GM19035 (cell line): ENCODE results near the gene SLC6A8.
"Not testable (repeated sequence)": the region's sequence is repeated elsewhere in the genome, so short reads cannot be mapped to it uniquely, and the experiment has no call there.

Source experiments
- ATAC-seq: cut with Tn5 transposase; IDR thresholded peaks from one replicate; pipeline ENCODE4 v1.9.1; 2021; ENCODE audit not compliant: unreplicated experiment

SLC6A8 gene

GRCh38 chrX:153671589-153672530, 15.9 kb upstream of the SLC6A8 start:
- no peak for ATAC-seq

DNA sequence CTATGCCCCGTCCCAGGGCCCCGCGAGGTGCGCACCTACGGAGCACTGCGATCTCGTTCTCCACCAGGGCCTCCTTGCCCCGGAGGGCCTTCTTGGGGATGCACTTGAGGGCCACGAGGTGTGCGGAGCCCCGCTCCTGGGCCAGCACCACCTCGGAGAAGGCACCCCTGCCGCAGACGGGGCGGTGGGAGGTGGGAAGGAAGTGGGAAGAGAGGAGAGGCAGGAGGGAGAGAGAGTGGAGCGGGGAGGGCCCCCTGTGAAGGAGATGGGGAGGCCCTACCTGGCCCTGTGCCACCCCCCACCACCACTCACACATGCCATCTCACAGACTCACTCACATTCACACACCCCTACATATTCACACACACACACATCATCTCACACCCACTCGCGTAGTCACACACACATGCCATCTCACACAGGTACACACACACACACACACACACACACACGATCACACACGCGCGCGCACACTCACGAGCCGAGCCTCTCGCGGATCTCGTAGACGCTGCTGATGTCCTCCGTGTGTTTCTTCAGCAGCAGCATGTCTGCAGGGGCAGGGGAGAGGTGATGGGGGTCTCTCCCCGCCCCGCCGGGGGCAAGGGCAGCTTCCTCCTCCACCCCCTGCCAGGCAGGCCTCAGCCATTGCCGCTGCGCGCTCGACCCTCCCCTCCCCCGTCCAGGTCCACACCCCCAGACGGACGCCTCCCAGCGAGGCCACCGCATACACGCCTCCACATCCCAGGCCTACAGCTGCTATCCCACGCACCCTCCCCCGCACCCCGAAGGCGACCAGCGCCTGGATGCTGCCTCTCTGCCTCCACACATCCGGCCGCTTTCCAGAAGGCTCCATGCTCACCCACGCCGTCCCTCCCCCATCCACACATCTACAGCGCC, 14.9 kb upstream of the SLC6A8 start:
- ATAC-seq = no peak

- ATAC-seq = no peak
These were observed 14.1 kb upstream of the SLC6A8 start, which contains the start of gene PNCK for GRCh38 chrX:153673428-153674218. Gene PNCK (minus strand): TSS chrX:153673813. CDS start chrX:153673076, 737 bp downstream.

DNA sequence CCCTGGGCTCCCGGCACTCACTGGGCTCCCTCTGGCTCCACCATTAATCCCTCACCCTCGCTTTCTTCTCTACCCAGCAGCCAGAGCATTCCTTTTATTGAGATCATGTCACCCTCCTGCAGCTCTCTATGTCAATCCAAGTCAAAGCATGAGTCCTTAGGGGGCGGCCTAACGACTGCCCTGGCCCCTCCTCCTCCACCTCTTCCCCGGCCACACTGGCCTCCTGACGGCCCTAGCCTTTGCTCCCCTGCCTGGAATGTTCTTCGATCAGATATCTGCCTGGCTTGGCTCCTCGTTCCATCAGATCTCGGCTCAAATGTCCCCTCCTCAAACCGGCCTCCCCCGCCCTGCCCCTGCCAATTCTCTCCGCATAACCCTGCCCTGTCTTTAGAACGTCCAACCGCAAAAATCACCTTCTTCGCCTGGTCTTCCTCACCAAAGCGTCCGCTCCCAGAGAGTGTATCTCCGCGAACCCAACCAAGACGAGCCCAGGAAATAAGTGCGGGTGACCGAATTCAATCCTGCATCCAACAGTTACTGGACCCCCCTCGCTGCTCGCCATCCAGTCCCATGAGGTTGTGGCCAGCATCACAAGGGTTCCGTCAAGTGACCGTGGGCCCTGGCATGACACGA, 13.4 kb upstream of the SLC6A8 start:
- no peak for ATAC-seq

GRCh38 chrX:153681175-153681574, 6.6 kb upstream of the SLC6A8 start:
- ATAC-seq = no peak

DNA sequence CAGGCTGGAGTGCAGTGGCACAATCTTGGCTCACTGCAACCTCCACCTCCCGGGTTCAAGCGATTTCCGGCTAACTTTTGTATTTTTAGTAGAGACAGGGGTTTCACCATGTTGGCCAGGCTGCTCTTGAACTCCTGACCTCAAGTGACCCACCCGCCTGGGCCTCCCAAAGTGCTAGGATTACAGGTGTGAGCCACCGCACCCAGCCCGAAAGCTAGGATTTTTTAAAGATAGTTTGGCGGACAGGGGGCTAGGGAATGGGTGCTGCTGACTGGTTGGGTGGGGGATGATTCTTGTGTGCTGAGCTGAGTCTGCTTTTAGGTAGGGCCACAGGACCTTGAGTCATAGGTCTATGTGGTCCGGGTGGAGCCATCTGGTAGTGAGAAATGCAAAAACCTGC, 4.2 kb upstream of the SLC6A8 start:
- not testable (repeated sequence) for ATAC-seq

- no peak for ATAC-seq
These were observed 3.1 kb upstream of the SLC6A8 start for GRCh38 chrX:153684467-153685155.

DNA sequence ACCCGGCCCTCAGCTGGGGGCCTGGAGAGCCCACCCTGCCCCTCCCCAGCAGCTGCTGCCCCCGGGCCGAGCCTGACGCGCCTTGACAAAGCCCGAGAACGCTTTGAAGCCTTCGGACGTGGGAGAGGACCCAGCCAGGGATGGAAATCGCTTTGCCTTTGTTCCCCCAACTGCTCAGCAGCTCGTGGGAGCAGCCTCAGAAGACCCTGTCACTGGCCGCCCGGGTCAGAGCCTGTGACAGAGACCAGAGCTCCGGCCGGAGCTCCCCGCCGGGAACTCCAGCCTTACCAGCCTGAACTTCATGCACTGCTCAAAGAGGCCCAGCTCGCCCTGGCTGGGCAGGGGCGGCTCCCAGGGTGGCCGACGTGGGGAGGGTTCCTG, 2.6 kb upstream of the SLC6A8 start:
- no peak for ATAC-seq

DNA sequence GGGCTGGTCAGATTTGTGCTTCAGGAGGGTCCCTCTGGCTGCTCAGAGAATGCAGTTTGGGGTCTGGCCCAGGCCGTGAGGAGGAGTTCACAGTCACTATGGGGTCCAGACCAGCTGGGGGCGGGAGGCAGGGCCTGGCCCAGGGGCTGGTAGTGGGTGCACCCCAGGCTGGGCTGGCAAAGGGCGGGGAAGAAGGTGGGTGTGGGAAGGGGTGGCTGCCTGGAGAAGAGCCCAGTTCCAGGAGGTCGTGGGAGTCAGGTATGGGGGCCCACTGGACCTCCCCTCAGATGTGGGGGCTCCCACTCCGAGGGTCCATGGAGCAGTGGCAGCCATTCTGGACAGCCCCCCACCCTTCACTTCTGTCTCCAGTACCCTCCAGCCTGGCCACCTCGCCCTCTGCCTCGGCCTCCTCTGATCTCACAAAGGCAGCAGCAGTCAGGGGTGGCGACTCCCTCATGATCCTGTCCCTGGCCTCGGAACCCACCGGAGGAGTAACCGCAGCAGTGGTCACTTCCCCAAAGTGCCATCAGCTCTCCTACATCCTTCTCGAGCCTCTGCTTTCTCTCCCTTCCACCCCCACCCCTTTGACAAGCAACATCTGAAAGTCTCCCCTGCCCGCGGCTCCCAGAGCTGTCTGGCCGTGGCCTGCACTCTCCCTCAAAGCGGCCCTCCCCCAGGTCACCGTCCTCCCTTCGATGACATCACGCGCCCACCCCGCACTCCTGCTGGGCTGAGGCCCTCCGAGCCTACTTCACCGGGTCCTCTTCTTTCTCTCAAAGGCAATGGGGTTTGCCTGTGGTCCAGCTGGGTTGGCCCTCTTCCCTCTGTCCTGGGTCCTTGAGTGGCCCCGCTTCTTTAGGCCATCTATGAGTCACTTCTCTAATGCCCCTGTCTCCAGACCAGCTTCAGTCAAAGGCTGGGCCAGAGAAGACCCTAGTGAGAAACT, 1.7 kb upstream of the SLC6A8 start:
- ATAC-seq = no peak

- no peak for ATAC-seq
These were observed 1.0 kb upstream of the SLC6A8 start for GRCh38 chrX:153686711-153687110.

DNA sequence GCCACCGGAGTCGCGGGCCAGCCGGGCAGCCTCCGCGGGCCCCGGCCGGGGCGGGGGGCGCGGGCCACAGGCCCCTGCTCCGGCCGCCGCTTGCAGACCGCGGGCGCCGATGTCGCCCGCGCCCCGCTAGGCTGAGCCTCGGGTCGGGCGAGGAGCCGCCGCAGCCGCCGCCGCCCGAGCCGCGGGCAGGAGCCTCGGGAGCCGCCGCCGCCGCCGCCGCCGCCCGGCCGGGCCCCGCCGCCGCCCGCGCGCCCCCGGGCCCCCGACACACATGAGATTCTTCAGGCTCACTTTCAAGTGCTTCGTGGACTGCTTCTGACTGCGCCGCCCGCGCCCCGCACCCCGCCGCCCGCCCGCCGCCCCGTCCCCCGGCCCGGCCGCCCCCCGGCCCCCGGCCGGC, 345 bp downstream of the SLC6A8 start:
- no peak for ATAC-seq

GRCh38 chrX:153688506-153688905, 780 bp downstream of the SLC6A8 start:
- no peak for ATAC-seq

DNA sequence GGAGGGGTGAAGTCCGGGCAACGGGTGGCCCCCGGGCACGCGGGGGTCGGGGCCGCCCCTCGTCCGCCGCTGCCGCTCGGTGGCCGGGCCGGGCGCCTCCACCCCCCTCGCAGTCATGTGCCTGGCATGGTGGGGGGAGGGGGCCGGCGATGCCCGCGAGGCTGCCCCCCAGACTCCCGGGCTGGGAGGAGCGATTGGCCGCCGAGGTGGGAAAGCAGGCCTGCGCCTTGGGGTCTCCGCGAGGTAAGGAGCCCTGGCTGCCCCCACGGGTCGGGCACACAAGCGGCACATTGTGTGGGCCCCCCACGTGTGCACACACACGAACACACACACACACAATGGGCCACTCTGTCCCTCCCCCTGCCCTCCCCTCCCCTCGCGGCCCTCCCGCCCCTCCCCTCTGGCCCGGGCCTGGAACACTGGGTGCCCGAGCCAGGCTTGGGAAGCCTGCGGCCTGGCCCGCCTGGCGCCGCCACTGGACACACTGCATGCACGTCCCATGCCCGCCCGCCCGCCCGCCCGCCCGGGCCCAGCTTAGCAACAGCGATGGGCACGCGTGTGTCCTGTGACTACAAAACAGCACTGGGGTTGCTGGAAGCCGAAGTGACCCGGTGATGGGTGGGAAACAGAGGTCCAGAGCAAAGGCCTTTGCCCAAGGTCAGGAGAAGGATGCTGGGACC, 1.3 kb downstream of the SLC6A8 start:
- ATAC-seq = no peak

DNA sequence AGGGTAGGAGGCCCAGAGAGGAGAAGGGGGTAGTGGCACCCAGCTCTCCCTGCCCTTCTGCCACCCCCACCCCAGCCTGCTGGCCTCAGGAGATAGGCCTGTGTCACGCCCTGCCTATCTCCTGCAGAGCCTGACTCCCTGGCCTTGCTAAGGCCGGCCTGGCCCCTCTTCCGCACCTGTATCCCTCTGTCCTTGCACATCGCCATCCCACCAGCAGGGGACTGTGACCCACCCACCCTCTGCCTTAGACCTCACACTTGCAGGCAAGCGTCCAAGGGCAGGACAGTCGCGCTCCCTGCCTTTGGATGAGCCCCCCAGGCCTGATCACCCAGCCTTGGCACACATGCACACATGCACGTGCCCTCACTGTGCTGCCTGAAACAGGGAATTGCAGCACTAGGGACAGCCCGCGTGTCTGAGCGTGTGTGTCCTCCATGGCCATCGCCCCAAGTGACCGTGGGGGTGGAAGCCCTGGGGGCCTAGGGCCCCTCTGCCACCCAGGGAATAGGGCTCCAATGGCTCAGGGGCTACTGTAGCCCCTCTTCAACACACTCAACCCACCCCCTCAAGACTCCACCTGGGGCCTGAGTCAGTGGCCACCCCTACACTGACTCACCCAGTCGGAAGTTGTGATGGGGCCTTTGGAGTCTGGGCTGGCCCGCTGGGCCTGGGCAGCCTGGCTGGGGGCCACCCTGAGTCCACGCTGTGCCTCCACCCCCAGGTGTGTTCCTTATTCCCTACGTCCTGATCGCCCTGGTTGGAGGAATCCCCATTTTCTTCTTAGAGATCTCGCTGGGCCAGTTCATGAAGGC, 2.1 kb downstream of the SLC6A8 start:
- ATAC-seq = no peak

- no peak for ATAC-seq
These were observed 2.7 kb downstream of the SLC6A8 start for GRCh38 chrX:153690466-153690865.

DNA sequence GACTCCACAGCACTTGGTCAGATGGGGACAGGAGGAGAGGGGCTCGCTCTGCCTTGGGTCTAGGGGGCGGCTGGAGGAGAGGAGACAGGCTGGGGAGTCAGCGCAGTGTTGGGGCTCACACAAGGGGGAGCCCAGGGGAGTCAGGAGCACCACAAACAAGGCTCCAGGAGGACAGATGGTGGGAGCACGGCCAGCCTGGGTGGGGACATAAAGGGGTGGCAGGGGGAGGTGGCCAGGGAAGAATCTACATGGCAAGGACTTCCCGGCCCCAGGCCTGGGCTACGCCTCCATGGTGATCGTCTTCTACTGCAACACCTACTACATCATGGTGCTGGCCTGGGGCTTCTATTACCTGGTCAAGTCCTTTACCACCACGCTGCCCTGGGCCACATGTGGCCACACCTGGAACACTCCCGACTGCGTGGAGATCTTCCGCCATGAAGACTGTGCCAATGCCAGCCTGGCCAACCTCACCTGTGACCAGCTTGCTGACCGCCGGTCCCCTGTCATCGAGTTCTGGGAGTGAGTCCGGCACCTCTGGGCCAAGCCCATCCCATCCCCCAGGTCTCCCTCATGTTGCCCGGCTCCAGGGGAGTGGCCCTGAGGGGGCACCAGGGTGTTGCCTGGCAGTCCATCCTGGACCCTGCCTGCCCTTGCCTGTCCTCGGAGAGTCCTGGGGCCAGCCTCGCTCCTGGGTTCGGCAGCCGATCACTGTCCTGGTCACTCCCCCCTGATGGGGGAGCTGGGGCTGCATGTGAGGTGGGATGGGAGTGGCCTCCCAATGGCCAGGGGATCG, 3.5 kb downstream of the SLC6A8 start:
- not testable (repeated sequence) for ATAC-seq

DNA sequence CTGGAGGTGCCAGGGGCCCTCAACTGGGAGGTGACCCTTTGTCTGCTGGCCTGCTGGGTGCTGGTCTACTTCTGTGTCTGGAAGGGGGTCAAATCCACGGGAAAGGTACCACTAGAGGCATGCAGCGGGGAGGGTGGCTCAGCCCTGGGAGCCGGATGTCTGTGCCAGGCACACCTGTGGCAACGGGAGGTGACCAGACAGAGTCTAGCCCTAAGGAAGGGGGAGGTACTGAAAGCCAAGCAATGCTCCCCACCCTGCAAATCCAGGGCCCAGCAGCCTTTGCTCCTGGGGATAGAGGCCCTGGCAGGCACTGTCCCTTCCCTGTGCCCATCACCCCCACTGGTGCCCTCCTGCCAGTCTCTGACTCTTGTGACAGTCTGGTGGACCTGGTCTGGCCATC, 4.3 kb downstream of the SLC6A8 start:
- ATAC-seq = no peak
